Lower leg skin (tissue), 3 donors: ENCODE results near the gene AGO3.

Experiments used
- POLR2A ChIP-seq, 2 donors: fragments of 450-650 bp; IDR thresholded peaks; one replicate each; pipeline ENCODE4 v1.6.1; 2016 to 2017; ENCODE audit warnings: antibody characterized with exemption in 2 of 2, mild to moderate bottlenecking in 1 of 2, moderate library complexity in 1 of 2
- TF ChIP-seq, protein P1 (sequence below), 3 donors: fragments of 450-650 bp; IDR thresholded peaks; one replicate each; pipeline ENCODE4 v1.5.1; 2016; ENCODE audit warnings: antibody characterized with exemption in 3 of 3, mild to moderate bottlenecking in 3 of 3, moderate library complexity in 2 of 3

DNA sequence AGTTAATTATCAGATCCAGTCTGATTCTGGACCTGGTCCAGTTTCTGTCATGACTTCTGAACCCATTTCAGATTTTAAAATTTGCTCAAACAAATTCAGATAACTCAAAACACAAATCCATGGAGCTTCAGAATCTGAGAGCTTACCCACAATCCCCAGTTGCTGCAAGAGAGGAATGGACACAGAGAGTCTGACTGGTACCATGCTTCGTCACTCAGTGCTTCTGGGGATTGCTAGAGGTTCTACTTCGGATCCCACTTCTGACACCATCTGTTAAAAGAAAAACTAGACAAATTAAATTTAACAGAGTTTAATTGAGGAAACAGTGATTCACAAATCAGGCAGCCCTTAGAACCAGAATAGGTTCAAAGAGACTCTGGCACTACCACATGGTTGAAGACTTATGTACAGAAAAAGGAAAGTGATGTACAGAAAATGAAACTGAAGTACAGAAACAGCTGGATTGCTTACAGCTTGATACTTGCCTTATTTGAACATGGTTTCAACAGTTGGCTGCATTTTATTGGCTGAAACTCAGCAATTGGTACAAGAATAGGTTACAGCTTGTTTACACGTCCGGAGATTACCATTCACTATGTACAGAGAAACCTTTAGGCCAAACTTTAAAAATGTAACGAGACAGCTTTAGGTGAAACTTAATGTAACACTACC is 92.3 kb downstream of the AGO3 start:
- TF ChIP-seq, protein P1, sequence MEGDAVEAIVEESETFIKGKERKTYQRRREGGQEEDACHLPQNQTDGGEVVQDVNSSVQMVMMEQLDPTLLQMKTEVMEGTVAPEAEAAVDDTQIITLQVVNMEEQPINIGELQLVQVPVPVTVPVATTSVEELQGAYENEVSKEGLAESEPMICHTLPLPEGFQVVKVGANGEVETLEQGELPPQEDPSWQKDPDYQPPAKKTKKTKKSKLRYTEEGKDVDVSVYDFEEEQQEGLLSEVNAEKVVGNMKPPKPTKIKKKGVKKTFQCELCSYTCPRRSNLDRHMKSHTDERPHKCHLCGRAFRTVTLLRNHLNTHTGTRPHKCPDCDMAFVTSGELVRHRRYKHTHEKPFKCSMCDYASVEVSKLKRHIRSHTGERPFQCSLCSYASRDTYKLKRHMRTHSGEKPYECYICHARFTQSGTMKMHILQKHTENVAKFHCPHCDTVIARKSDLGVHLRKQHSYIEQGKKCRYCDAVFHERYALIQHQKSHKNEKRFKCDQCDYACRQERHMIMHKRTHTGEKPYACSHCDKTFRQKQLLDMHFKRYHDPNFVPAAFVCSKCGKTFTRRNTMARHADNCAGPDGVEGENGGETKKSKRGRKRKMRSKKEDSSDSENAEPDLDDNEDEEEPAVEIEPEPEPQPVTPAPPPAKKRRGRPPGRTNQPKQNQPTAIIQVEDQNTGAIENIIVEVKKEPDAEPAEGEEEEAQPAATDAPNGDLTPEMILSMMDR (IDR thresholded peaks at IDR 0.05): no peak
- TF ChIP-seq POLR2A (IDR thresholded peaks at IDR 0.05): no peak
